NCI-H1436 (cell line): ENCODE results near the gene TUBGCP6.
A peak's percentile ranks its signal among the peaks of the same experiment; 100 is the strongest.
"Not testable (repeated sequence)": the region's sequence is repeated elsewhere in the genome, so short reads cannot be mapped to it uniquely, and the experiment has no call there.

Experiments
- DNase-seq: peaks from one replicate; lab custom pipeline; 2025; lab: John Stamatoyannopoulos, UW

TUBGCP6 gene

GRCh38 chr22:50280022-50280707, 35.3 kb upstream of the TUBGCP6 start:
- DNase-seq = no peak

- DNase-seq = no peak
Measured at GRCh38 chr22:50278956-50279619, 34.3 kb upstream of the TUBGCP6 start.

- no peak for DNase-seq
Measured at GRCh38 chr22:50278461-50278860, 33.6 kb upstream of the TUBGCP6 start.

GRCh38 chr22:50277761-50278160, 32.9 kb upstream of the TUBGCP6 start:
- no peak for DNase-seq

- DNase-seq = no peak
Measured at GRCh38 chr22:50276143-50276542, 31.3 kb upstream of the TUBGCP6 start.

GRCh38 chr22:50275181-50276055, 30.6 kb upstream of the TUBGCP6 start:
- DNase-seq = no peak

- DNase-seq = no peak
Measured at GRCh38 chr22:50274771-50275170, 29.9 kb upstream of the TUBGCP6 start.

GRCh38 chr22:50274311-50274710, 29.5 kb upstream of the TUBGCP6 start:
- peak; percentile 50 for DNase-seq

- not testable (repeated sequence) for DNase-seq
Measured at GRCh38 chr22:50273781-50274180, 29.0 kb upstream of the TUBGCP6 start.

GRCh38 chr22:50273352-50273751, 28.5 kb upstream of the TUBGCP6 start:
- DNase-seq = not testable (repeated sequence)

- DNase-seq = no peak
Measured at GRCh38 chr22:50272044-50272802, 27.4 kb upstream of the TUBGCP6 start.

- DNase-seq = peak; percentile 75
Measured at GRCh38 chr22:50271519-50271970, 26.7 kb upstream of the TUBGCP6 start.

- no peak for DNase-seq
Measured at GRCh38 chr22:50270666-50271394, 26.0 kb upstream of the TUBGCP6 start.

GRCh38 chr22:50269970-50270665, 25.3 kb upstream of the TUBGCP6 start, which contains the start of gene MAPK11:
MAPK11 (minus strand) TSS chr22:50270380; CDS start chr22:50270292, 88 bp downstream.
- DNase-seq = peak; percentile 35

GRCh38 chr22:50269573-50269969, 24.7 kb upstream of the TUBGCP6 start:
- no peak for DNase-seq

GRCh38 chr22:50268655-50269113, 23.9 kb upstream of the TUBGCP6 start:
- no peak for DNase-seq

GRCh38 chr22:50267591-50268390, 23.0 kb upstream of the TUBGCP6 start:
- no peak for DNase-seq

GRCh38 chr22:50266994-50267393, 22.2 kb upstream of the TUBGCP6 start:
- no peak for DNase-seq

- no peak for DNase-seq
Measured at GRCh38 chr22:50264946-50265669, 20.3 kb upstream of the TUBGCP6 start.
